Muscle of leg (tissue), 16 donors: ENCODE results near the gene TEX36. TPM values are rescaled to one million over a fixed set of nuclear protein-coding genes. Genes with fewer than 3 reads are reported as not detected.
A peak's percentile ranks its signal among the peaks of the same experiment; 100 is the strongest.
"Not testable (repeated sequence)": the region's sequence is repeated elsewhere in the genome, so short reads cannot be mapped to it uniquely, and the experiment has no call there.

Experiments used
- DNase-seq: peaks from one replicate; pipeline ENCODE4 v3.0.0; 2013
- H3K27ac ChIP-seq: one replicate; pipeline ENCODE4 v1.5.1; 2013; ENCODE audit warnings: mild to moderate bottlenecking, low read length, control low read depth
- H3K27me3 ChIP-seq: one replicate; pipeline ENCODE4 v1.6.1; 2013; ENCODE audit warnings: low read length; ENCODE audit not compliant: control insufficient read depth, insufficient read depth
- H3K36me3 ChIP-seq: one replicate; pipeline ENCODE4 v1.6.1; 2013; ENCODE audit warnings: low read length; ENCODE audit not compliant: control insufficient read depth, insufficient read depth
- H3K4me1 ChIP-seq: one replicate; pipeline ENCODE4 v1.6.1; 2013; ENCODE audit warnings: low read length; ENCODE audit not compliant: control insufficient read depth, insufficient read depth
- H3K4me3 ChIP-seq: one replicate; pipeline ENCODE4 v1.5.1; 2013; ENCODE audit warnings: low read length, control low read depth
- H3K9me3 ChIP-seq: replicated peaks from 2 replicates; pipeline ENCODE4 v1.6.1; 2013; ENCODE audit warnings: low read depth, low read length; ENCODE audit not compliant: control insufficient read depth
- WGBS: methylation state at CpG from one replicate; pipeline ENCODE4 v1.1.5; 2013; ENCODE audit warnings: missing lambda C conversion rate; ENCODE audit not compliant: insufficient coverage; 5-methylcytosine and 5-hydroxymethylcytosine counted together
- long read RNA-seq, 11 donors: transcript quantifications; one replicate each; lab custom pipeline, GENCODE V29; 2026
- polyA plus RNA-seq, 8 donors: library from polyadenylated mRNA; unstranded; fragments of 120-200 nt; gene quantifications; one replicate each; pipeline versions ENCODE4 v1.2.1 to v1.2.3, GENCODE V29; 2013; ENCODE audit warnings: inconsistent platforms in 1 of 8, low replicate concordance in 1 of 8; ENCODE audit not compliant: insufficient read length in 8 of 8, insufficient read depth in 1 of 8
- total RNA-seq: library from RNA; stranded (reverse); fragments of 120-200 nt; gene quantifications from one replicate; pipeline ENCODE4 v1.2.4, GENCODE V29; 2013

Gene TEX36
- not detected for total RNA-seq
- polyA plus RNA-seq: under 1 TPM in 1 of 8 donors, not detected in 7; 0.50 TPM
- long read RNA-seq, donor 1: 0 reads
- long read RNA-seq, donor 2: 0 reads
- long read RNA-seq, donor 3: 0 reads
- long read RNA-seq, donor 4: 0 reads
- long read RNA-seq, donor 5: 0 reads
- long read RNA-seq, donor 6: 0 reads
- long read RNA-seq, donor 7: 0 reads
- long read RNA-seq, donor 8: 0 reads
- long read RNA-seq, donor 9: 0 reads
- long read RNA-seq, donor 10: 0 reads
- long read RNA-seq, donor 11: 0 reads

GRCh38 chr10:125683063-125683462 lies at the start of gene TEX36:
TSS of gene TEX36 (minus strand) at chr10:125683163. CDS start at chr10:125682989, 174 bp downstream.
- no peak for DNase-seq
- Histone ChIP-seq H3K27me3 (no peaks in the 10 kb centered on the region), H3K4me3 (no peak within 1 kb of the TSS), H3K9me3 (peaks cover 2% of the 10 kb centered on the region), H3K27ac (no peak within 1 kb of the TSS), H3K4me1 (peaks cover 5% of the 10 kb centered on the region), H3K36me3 (no peaks in the 10 kb centered on the region)
- WGBS: 49% methylated on average over 2 of the region's 3 CpGs

GRCh38 chr10:125727436-125727835 lies 44.5 kb upstream of the TEX36 start:
- H3K27me3 ChIP-seq: no peaks in the 10 kb centered on the region
- H3K4me3 ChIP-seq: no peak overlapping the region
- H3K9me3 ChIP-seq: no peaks in the 10 kb centered on the region
- DNase-seq: no peak
- no peaks in the 10 kb centered on the region for H3K4me1 ChIP-seq
- H3K27ac ChIP-seq: no peak overlapping the region
- 100% methylated on average over 1 of the region's 3 CpGs for WGBS
- peaks cover 50% of the 10 kb centered on the region for H3K36me3 ChIP-seq

GRCh38 chr10:125726914-125727313 lies 44.0 kb upstream of the TEX36 start:
- Histone ChIP-seq H3K27ac (no peak overlapping the region), H3K4me1 (no peaks in the 10 kb centered on the region), H3K9me3 (no peaks in the 10 kb centered on the region), H3K4me3 (no peak overlapping the region), H3K27me3 (no peaks in the 10 kb centered on the region), H3K36me3 (peaks cover 51% of the 10 kb centered on the region)
- DNase-seq: no peak
- WGBS: 95% methylated on average over 6 of the region's 7 CpGs

- no CpG with 5 or more reads among the region's 1 CpG for WGBS
- H3K36me3 ChIP-seq: peaks cover 31% of the 10 kb centered on the region
Observed at GRCh38 chr10:125722811-125723210, 39.8 kb upstream of the TEX36 start.

GRCh38 chr10:125721035-125721434 lies 38.1 kb upstream of the TEX36 start:
- no peak overlapping the region for H3K27ac ChIP-seq
- H3K27me3 ChIP-seq: no peaks in the 10 kb centered on the region
- no peak for DNase-seq
- H3K4me3 ChIP-seq: no peak overlapping the region
- H3K9me3 ChIP-seq: peaks cover 6% of the 10 kb centered on the region
- WGBS: 80% methylated on average over 3 of the region's 6 CpGs
- peaks cover 6% of the 10 kb centered on the region for H3K4me1 ChIP-seq
- peaks cover 20% of the 10 kb centered on the region for H3K36me3 ChIP-seq

More at GRCh38 chr10:125722811-125723210, 39.8 kb upstream of the TEX36 start:
- H3K4me1 ChIP-seq: peaks cover 6% of the 10 kb centered on the region
- no peak overlapping the region for H3K4me3 ChIP-seq
- no peak overlapping the region for H3K27ac ChIP-seq
- no peaks in the 10 kb centered on the region for H3K27me3 ChIP-seq
- peaks cover 2% of the 10 kb centered on the region for H3K9me3 ChIP-seq
- DNase-seq: no peak

GRCh38 chr10:125720002-125720382 lies 37.0 kb upstream of the TEX36 start:
- H3K27ac ChIP-seq: peak overlapping the region; percentile 89
- DNase-seq: no peak

GRCh38 chr10:125719173-125720001 lies 36.4 kb upstream of the TEX36 start, which contains the start of gene EDRF1:
TSS of gene EDRF1 (plus strand) at chr10:125719709. CDS start at chr10:125719808, 99 bp downstream.
- Histone ChIP-seq H3K9me3 (peaks cover 6% of the 10 kb centered on the region), H3K27ac (peak within 1 kb of the TSS; percentile 90), H3K4me1 (peaks cover 6% of the 10 kb centered on the region), H3K27me3 (no peaks in the 10 kb centered on the region), H3K4me3 (peak within 1 kb of the TSS; percentile 96), H3K36me3 (peaks cover 12% of the 10 kb centered on the region)
- DNase-seq: peak; percentile 99
- under 1% methylated on average over 62 of the region's 72 CpGs for WGBS

More at GRCh38 chr10:125720002-125720382, 37.0 kb upstream of the TEX36 start:
- Histone ChIP-seq H3K9me3 (peaks cover 6% of the 10 kb centered on the region), H3K27me3 (no peaks in the 10 kb centered on the region), H3K4me3 (peak overlapping the region; percentile 96), H3K4me1 (peaks cover 6% of the 10 kb centered on the region), H3K36me3 (peaks cover 16% of the 10 kb centered on the region)
- WGBS: 0% methylated on average over 14 of the region's 15 CpGs

- H3K27ac ChIP-seq, H3K36me3 ChIP-seq, H3K27me3 ChIP-seq, H3K4me3 ChIP-seq, H3K4me1 ChIP-seq, DNase-seq: not testable (repeated sequence)
- no CpG with 5 or more reads among the region's 4 CpGs for WGBS
- peaks cover 16% of the 10 kb centered on the region for H3K9me3 ChIP-seq
Observed at GRCh38 chr10:125714728-125715127, 31.8 kb upstream of the TEX36 start.

- DNase-seq: no peak
- no peaks in the 10 kb centered on the region for H3K27me3 ChIP-seq
- peaks cover 10% of the 10 kb centered on the region for H3K9me3 ChIP-seq
- no peaks in the 10 kb centered on the region for H3K36me3 ChIP-seq
- no peaks in the 10 kb centered on the region for H3K4me1 ChIP-seq
- H3K4me3 ChIP-seq: no peak overlapping the region
- 83% methylated on average over 1 of the region's 3 CpGs for WGBS
- no peak overlapping the region for H3K27ac ChIP-seq
Observed at GRCh38 chr10:125711110-125711750, 28.3 kb upstream of the TEX36 start.
